Cardiac muscle cell (in vitro differentiated cells and primary cell): Measurements from ENCODE around the gene EVC2. TPM values are rescaled to one million over a fixed set of nuclear protein-coding genes. Genes with fewer than 3 reads are reported as not detected.
A peak's percentile ranks its signal among the peaks of the same experiment; 100 is the strongest.
"Not testable (repeated sequence)": the region's sequence is repeated elsewhere in the genome, so short reads cannot be mapped to it uniquely, and the experiment has no call there.

Source experiments
- DNase-seq, 2 donors: peaks; one replicate each; pipeline versions ENCODE4 v3.0.0 to v3.0.0-alpha.2; 2010 to 2017; ENCODE audit warnings: low read depth in 1 of 2, low spot score in 1 of 2
- H3K27ac ChIP-seq: fragments of 200-600 bp; sonication (generic); 2 replicates; pipeline ENCODE4 v1.5.1; 2016
- H3K27me3 ChIP-seq: fragments of 200-600 bp; sonication (generic); 2 replicates; pipeline ENCODE4 v1.6.0; 2016; ENCODE audit warnings: control low read depth
- H3K36me3 ChIP-seq: fragments of 200-600 bp; sonication (generic); 2 replicates; pipeline ENCODE4 v1.5.1; 2016; ENCODE audit warnings: control low read depth
- H3K4me1 ChIP-seq: fragments of 200-600 bp; sonication (generic); 2 replicates; pipeline ENCODE4 v1.8.1; 2017; ENCODE audit warnings: low read depth, mild to moderate bottlenecking, mixed run types
- H3K4me3 ChIP-seq: fragments of 200-600 bp; sonication (generic); 2 replicates; pipeline ENCODE4 v1.5.1; 2016; ENCODE audit warnings: mild to moderate bottlenecking
- H3K9me3 ChIP-seq: fragments of 200-600 bp; sonication (generic); 2 replicates; pipeline ENCODE4 v1.5.1; 2017; ENCODE audit warnings: low read depth, mild to moderate bottlenecking, control low read depth
- CTCF ChIP-seq: IDR thresholded peaks from 2 replicates; pipeline ENCODE4 v1.5.1; 2012; ENCODE audit warnings: low read depth, mild to moderate bottlenecking, low read length
- polyA plus RNA-seq: library from polyadenylated mRNA; unstranded; fragments of >200 nt; fragmentation: Nextera tagmentation; extraction: Ambion mirVana; gene quantifications from 2 replicates; pipeline ENCODE4 v1.2.1, GENCODE V29; 2016
- total RNA-seq: library from RNA; depleted of rRNA; stranded (reverse); fragments of >200 nt; gene quantifications from 2 replicates; pipeline ENCODE4 v1.2.3, GENCODE V29; 2016

The EVC2 gene
- total and polyA plus RNA-seq, 2 experiments from 2014 or later = 2.0 to 3.1 TPM

DNA sequence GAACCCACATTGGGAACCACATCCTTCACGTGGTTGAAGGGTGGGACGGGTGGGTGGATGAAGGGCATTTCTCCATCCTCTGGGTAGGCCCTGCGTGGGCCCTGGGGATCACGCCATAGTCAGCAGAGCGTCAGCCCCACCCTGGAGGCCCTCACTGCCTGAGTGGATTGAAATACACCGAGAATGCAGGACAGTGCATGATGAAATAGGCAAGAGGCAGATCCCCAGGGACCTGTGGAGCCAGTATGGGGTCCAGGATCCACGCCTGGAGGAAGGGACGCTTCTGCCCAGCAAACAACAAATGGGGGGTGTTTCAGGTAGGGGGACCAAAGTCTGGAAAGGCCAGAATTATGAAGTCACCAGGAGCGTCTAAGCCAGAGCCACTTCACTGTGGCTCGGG, 22.1 kb upstream of the EVC2 start:
- Histone ChIP-seq H3K4me3 (no peak overlapping the region), H3K36me3 (peaks cover 8% of the 10 kb centered on the region), H3K27me3 (no peaks in the 10 kb centered on the region), H3K9me3 (no peaks in the 10 kb centered on the region), H3K27ac (no peak overlapping the region), H3K4me1 (no peaks in the 10 kb centered on the region)
- TF ChIP-seq CTCF = no peak
- no peak for DNase-seq

- not testable (repeated sequence) for H3K4me1 ChIP-seq, H3K36me3 ChIP-seq, H3K9me3 ChIP-seq, H3K4me3 ChIP-seq, H3K27me3 ChIP-seq, H3K27ac ChIP-seq, DNase-seq
Observed at GRCh38 chr4:5728412-5728811, 20.1 kb upstream of the EVC2 start.

DNA sequence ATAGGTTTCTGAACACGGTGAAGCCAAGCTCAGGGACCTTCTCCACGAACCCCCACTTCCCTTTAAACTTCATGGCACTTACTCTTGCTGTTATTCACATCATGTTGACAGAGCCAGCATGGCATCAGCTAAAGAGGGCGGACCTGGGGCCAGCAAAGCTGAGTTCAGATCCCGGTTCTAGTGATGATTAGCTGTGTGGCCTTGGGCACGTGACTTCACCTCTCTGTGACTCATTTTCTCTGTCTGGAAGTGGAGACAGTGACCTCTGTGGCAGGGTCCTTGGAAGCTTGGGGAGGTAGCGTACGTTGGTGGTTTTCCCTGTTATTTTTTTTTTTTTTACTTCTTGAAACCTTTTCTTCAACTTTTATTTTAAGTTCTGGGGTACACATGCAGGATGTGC, 16.0 kb upstream of the EVC2 start:
- peak in 1 of 2 donors; percentile 19 for DNase-seq
- H3K9me3 ChIP-seq = no peaks in the 10 kb centered on the region
- no peak for TF ChIP-seq CTCF
- H3K27me3 ChIP-seq = no peaks in the 10 kb centered on the region
- no peaks in the 10 kb centered on the region for H3K36me3 ChIP-seq
- H3K4me3 ChIP-seq = no peak overlapping the region
- no peaks in the 10 kb centered on the region for H3K4me1 ChIP-seq
- no peak overlapping the region for H3K27ac ChIP-seq

DNA sequence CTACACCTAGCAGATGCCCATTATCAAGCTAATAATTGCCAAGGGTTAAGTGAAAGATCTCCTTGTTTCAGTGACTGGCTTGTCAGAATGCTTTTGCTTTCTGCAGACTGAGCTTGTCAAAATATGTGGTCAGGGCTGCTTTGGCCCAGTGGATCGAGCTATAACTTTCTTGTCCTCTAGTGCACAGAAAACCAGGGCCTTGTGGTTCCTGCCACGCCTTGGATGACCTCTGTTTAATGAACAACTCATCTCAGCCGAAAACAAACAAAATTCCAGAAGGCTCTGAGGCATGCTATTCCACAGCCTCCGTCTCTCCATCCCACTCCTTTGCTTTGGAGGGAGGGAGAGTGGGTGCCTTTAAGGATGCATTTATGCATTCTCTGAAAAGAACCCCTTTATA, 14.0 kb upstream of the EVC2 start:
- no peak for TF ChIP-seq CTCF

DNA sequence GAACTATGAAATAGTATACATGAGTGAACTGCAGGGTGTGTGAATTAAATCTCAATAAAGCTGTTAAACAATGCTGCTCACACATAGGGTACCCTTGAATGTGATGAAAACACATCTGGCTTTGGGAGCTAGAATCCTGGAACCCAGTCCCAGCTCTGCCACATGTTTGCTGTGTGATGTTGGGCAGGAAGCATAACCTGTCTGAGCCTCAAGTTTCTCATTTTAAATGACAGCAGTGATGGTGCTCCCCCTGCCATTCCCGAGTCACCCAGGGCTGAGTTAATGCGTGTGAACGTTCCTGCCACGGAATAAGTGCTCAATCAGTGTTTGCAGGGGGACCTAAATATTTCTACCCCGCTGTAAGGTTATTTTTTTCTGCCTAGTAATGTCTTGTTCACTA, 13.6 kb upstream of the EVC2 start:
- no peaks in the 10 kb centered on the region for H3K4me1 ChIP-seq
- no peak overlapping the region for H3K4me3 ChIP-seq
- H3K27me3 ChIP-seq = no peaks in the 10 kb centered on the region
- H3K27ac ChIP-seq = no peak overlapping the region
- no peak for DNase-seq
- no peak for TF ChIP-seq CTCF
- H3K36me3 ChIP-seq = no peaks in the 10 kb centered on the region
- no peaks in the 10 kb centered on the region for H3K9me3 ChIP-seq

More for the DNA sequence above, 14.0 kb upstream of the EVC2 start:
- Histone ChIP-seq H3K36me3 (no peaks in the 10 kb centered on the region), H3K9me3 (no peaks in the 10 kb centered on the region), H3K4me1 (no peaks in the 10 kb centered on the region), H3K27ac (no peak overlapping the region), H3K27me3 (no peaks in the 10 kb centered on the region), H3K4me3 (no peak overlapping the region)
- no peak for DNase-seq

DNA sequence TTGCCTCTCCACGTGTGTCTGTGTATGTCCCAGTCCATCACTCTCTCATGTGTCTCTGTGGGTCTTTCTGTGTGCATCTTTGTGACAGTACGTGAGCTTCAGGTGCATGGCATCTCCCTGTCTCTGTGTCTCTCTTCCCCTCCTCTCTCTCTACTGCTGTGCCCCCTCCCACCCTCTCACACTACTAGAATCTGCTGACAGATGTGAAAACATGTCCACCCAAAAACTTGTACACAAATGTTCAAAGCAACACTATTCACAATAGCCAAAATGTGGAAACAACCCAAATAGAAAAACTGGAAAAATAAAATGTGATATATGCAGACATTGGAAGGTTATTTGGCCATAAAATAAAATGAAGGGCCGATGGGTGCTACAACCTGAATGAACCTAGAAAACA, 12.6 kb upstream of the EVC2 start:
- Histone ChIP-seq H3K9me3 (no peaks in the 10 kb centered on the region), H3K36me3 (no peaks in the 10 kb centered on the region), H3K4me3 (no peak overlapping the region), H3K27me3 (no peaks in the 10 kb centered on the region), H3K27ac (no peak overlapping the region), H3K4me1 (no peaks in the 10 kb centered on the region)
- no peak for TF ChIP-seq CTCF
- DNase-seq = no peak
